ENCODE measurements around the gene RCOR2. TPM values are rescaled to one million over a fixed set of nuclear protein-coding genes. Genes with fewer than 3 reads are reported as not detected.

RCOR2 gene
- total and polyA plus RNA-seq, 2 of the 13 experiments (the other 11 are each of a cell fraction or from before 2014, with no cell fraction given): 8.3 to 8.5 TPM

DNA sequence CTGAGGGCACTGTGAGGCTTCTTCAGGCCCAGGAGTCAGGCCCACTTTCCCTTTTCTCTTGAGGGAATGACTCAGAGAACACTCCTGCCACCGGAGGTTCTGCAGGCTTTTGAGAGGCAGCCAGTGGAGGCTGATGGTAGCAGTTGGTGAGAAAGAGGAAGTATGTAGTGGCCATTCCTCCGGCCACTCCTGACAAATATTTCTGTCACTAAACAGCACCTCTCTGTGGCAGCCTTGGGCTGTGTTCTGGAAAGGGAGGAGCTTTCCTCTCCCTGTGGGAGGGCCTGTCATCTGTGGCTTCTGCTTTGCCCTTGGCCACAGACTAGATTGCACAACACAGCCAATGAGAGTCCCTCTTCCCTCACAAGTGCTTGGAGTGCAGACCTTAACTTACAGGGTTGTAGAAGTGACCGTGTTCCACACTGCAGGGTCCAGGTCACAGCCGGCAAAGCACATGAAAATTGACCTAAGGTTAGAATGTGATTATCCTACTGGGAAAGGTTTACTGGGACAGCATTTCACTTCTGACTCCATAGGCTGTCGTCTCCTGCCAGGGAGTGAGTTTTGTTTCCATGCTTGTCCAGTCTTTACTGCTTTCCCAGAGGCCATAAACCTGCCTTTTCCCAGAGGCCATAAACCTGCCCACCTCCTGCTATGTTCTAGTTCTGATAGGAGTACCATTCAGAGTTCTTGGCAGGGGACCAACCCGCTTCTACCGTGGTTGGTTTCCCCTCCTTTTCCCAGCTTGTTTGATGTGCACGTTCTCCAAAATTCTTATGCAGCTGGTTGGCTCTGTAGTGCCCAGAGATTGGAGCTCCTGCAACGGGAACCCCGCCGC is 44.8 kb downstream of the RCOR2 start (continued):
- TF ChIP-seq NR1H2 (CRISPR knock-in tag; IDR thresholded peaks at IDR 0.05; ENCODE audit: borderline replicate concordance, low read depth): no peak
- no peak for TF ChIP-seq HNRNPLL (IDR thresholded peaks at IDR 0.05; ENCODE audit: low read depth, low read length, poor library complexity, severe bottlenecking)
- 0 out of 2 replicates have a peak, but pooled peaks have one; percentile 23 for TF ChIP-seq NR2F6 (IDR thresholded peaks at IDR 0.05)
- TF ChIP-seq NR2F6 (CRISPR knock-in tag; IDR thresholded peaks at IDR 0.05): peak; percentile 71
- TF ChIP-seq, protein P1, sequence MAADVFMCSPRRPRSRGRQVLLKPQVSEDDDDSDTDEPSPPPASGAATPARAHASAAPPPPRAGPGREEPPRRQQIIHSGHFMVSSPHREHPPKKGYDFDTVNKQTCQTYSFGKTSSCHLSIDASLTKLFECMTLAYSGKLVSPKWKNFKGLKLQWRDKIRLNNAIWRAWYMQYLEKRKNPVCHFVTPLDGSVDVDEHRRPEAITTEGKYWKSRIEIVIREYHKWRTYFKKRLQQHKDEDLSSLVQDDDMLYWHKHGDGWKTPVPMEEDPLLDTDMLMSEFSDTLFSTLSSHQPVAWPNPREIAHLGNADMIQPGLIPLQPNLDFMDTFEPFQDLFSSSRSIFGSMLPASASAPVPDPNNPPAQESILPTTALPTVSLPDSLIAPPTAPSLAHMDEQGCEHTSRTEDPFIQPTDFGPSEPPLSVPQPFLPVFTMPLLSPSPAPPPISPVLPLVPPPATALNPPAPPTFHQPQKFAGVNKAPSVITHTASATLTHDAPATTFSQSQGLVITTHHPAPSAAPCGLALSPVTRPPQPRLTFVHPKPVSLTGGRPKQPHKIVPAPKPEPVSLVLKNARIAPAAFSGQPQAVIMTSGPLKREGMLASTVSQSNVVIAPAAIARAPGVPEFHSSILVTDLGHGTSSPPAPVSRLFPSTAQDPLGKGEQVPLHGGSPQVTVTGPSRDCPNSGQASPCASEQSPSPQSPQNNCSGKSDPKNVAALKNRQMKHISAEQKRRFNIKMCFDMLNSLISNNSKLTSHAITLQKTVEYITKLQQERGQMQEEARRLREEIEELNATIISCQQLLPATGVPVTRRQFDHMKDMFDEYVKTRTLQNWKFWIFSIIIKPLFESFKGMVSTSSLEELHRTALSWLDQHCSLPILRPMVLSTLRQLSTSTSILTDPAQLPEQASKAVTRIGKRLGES (CRISPR knock-in tag; IDR thresholded peaks at IDR 0.05; ENCODE audit: borderline replicate concordance): no peak
- no peak for TF ChIP-seq ZNF670 (CRISPR knock-in tag; IDR thresholded peaks at IDR 0.05; ENCODE audit: borderline replicate concordance)
- TF ChIP-seq KLF11 (CRISPR knock-in tag; IDR thresholded peaks at IDR 0.05): no peak
- TF ChIP-seq FOXM1 (CRISPR knock-in tag; IDR thresholded peaks at IDR 0.05): no peak
- TF ChIP-seq, protein P2, sequence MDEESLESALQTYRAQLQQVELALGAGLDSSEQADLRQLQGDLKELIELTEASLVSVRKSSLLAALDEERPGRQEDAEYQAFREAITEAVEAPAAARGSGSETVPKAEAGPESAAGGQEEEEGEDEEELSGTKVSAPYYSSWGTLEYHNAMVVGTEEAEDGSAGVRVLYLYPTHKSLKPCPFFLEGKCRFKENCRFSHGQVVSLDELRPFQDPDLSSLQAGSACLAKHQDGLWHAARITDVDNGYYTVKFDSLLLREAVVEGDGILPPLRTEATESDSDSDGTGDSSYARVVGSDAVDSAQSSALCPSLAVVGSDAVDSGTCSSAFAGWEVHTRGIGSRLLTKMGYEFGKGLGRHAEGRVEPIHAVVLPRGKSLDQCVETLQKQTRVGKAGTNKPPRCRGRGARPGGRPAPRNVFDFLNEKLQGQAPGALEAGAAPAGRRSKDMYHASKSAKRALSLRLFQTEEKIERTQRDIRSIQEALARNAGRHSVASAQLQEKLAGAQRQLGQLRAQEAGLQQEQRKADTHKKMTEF (CRISPR knock-in tag; IDR thresholded peaks at IDR 0.05): peak; percentile 86
- TF ChIP-seq CAMTA2 (CRISPR knock-in tag; IDR thresholded peaks at IDR 0.05; ENCODE audit: borderline replicate concordance): no peak
- TF ChIP-seq PRMT3 (CRISPR knock-in tag; IDR thresholded peaks at IDR 0.05; ENCODE audit: borderline replicate concordance, low read depth): no peak
- TF ChIP-seq, protein P3, sequence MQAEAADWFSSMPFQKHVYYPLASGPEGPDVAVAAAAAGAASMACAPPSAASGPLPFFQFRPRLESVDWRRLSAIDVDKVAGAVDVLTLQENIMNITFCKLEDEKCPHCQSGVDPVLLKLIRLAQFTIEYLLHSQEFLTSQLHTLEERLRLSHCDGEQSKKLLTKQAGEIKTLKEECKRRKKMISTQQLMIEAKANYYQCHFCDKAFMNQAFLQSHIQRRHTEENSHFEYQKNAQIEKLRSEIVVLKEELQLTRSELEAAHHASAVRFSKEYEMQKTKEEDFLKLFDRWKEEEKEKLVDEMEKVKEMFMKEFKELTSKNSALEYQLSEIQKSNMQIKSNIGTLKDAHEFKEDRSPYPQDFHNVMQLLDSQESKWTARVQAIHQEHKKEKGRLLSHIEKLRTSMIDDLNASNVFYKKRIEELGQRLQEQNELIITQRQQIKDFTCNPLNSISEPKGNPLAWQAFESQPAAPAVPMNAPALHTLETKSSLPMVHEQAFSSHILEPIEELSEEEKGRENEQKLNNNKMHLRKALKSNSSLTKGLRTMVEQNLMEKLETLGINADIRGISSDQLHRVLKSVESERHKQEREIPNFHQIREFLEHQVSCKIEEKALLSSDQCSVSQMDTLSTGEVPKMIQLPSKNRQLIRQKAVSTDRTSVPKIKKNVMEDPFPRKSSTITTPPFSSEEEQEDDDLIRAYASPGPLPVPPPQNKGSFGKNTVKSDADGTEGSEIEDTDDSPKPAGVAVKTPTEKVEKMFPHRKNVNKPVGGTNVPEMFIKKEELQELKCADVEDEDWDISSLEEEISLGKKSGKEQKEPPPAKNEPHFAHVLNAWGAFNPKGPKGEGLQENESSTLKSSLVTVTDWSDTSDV (CRISPR knock-in tag; IDR thresholded peaks at IDR 0.05): no peak
- TF ChIP-seq, protein P4, sequence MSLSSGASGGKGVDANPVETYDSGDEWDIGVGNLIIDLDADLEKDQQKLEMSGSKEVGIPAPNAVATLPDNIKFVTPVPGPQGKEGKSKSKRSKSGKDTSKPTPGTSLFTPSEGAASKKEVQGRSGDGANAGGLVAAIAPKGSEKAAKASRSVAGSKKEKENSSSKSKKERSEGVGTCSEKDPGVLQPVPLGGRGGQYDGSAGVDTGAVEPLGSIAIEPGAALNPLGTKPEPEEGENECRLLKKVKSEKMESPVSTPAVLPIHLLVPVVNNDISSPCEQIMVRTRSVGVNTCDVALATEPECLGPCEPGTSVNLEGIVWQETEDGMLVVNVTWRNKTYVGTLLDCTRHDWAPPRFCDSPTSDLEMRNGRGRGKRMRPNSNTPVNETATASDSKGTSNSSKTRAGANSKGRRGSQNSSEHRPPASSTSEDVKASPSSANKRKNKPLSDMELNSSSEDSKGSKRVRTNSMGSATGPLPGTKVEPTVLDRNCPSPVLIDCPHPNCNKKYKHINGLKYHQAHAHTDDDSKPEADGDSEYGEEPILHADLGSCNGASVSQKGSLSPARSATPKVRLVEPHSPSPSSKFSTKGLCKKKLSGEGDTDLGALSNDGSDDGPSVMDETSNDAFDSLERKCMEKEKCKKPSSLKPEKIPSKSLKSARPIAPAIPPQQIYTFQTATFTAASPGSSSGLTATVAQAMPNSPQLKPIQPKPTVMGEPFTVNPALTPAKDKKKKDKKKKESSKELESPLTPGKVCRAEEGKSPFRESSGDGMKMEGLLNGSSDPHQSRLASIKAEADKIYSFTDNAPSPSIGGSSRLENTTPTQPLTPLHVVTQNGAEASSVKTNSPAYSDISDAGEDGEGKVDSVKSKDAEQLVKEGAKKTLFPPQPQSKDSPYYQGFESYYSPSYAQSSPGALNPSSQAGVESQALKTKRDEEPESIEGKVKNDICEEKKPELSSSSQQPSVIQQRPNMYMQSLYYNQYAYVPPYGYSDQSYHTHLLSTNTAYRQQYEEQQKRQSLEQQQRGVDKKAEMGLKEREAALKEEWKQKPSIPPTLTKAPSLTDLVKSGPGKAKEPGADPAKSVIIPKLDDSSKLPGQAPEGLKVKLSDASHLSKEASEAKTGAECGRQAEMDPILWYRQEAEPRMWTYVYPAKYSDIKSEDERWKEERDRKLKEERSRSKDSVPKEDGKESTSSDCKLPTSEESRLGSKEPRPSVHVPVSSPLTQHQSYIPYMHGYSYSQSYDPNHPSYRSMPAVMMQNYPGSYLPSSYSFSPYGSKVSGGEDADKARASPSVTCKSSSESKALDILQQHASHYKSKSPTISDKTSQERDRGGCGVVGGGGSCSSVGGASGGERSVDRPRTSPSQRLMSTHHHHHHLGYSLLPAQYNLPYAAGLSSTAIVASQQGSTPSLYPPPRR (CRISPR knock-in tag; IDR thresholded peaks at IDR 0.05; ENCODE audit: borderline replicate concordance): no peak
- TF ChIP-seq ZZZ3 (CRISPR knock-in tag; IDR thresholded peaks at IDR 0.05; ENCODE audit: borderline replicate concordance): no peak
- peak; percentile 98 for TF ChIP-seq ELF3 (CRISPR knock-in tag; IDR thresholded peaks at IDR 0.05)
- TF ChIP-seq ZFYVE20 (CRISPR knock-in tag; IDR thresholded peaks at IDR 0.05; ENCODE audit: borderline replicate concordance, low read depth): no peak

Measured in HepG2 (cell line).